ENCODE results near the gene S100P. TPM values are rescaled to one million over a fixed set of nuclear protein-coding genes. Genes with fewer than 3 reads are reported as not detected.

Gene S100P
- total and polyA plus RNA-seq, 2 of the 4 experiments (the other 2 are of a cell fraction): not detected

DNA sequence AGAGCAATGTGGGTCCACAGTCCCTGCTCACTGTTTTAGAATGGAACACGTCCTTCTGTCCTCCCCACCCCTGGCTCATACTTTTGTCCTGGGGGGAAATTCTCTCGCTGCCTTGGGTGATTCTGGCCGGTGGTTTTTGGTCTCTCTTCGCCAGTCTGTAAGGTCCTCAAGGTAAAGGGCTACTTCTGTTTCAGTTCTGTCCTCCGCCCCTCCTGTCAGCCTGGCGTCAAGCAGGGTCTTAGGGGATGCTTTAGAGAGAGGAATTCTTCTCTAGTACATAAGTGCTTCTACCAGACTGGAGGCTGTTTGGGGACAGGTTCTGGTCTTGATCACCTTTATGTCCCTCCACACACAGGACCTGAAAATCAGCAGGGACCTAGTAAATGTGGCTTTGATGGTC lies 16.6 kb downstream of the S100P start:
- intact Hi-C loops (cut with micrococcal nuclease): no loop called here
- no TSS peak for BruUV-seq (replicated peaks)
- peak overlapping the region; percentile 90 for H3K14ac ChIP-seq (replicated peaks; ENCODE audit: low read depth, low read length)

More for the DNA sequence above, 16.6 kb downstream of the S100P start:
- Histone ChIP-seq H4K91ac (ENCODE audit: insufficient read depth, low read depth, low read length) (peak overlapping the region; percentile 75), H4K8ac (ENCODE audit: low read depth in 2 of 2, low read length in 2 of 2) (peak overlapping the region; percentile 96 to 98), H2AFZ (replicated peaks; ENCODE audit: low read length, poor library complexity) (peak overlapping the region; percentile 94), H3K9me1 (ENCODE audit: insufficient read depth, low read length) (peaks cover 11% of the 10 kb centered on the region), H3K79me1 (ENCODE audit: low read depth in 1 of 2, low read length in 2 of 2) (peaks cover 25 to 45% of the 10 kb centered on the region in 2 experiments), H3K9me3 (ENCODE audit: control insufficient read depth, insufficient read depth, low read length) (no peaks in the 10 kb centered on the region), H4K20me1 (ENCODE audit: insufficient read depth, low read length) (peaks cover 15% of the 10 kb centered on the region; the same call in 1 of the 2 replicates), H4K5ac (ENCODE audit: low read depth, low read length) (peak overlapping the region; percentile 89), H2BK15ac (ENCODE audit: low read depth, low read length) (no peak overlapping the region), H2BK5ac (ENCODE audit: low read depth, low read length, poor library complexity, severe bottlenecking) (peak overlapping the region; percentile 2), H3K56ac (ENCODE audit: extremely low read depth, insufficient read depth, low read length) (peak overlapping the region; percentile 42; the same call in 1 of the 2 replicates), H3K4me2 (ENCODE audit: low read depth, low read length) (peak overlapping the region; percentile 96), H3K18ac (ENCODE audit: low read depth, low read length) (peak overlapping the region; percentile 26; the same call in 1 of the 2 replicates), H3K9ac (ENCODE audit: low read depth, low read length) (peak overlapping the region; percentile 78), H3K27ac (ENCODE audit: insufficient read depth, low read length) (peak overlapping the region; percentile 38), H3K36me3 (ENCODE audit: control insufficient read depth, insufficient read depth, low read length) (peaks cover 5% of the 10 kb centered on the region), H2AK5ac (ENCODE audit: low read depth, low read length) (peak overlapping the region; percentile 72), H3K4ac (ENCODE audit: low read depth, low read length) (peak overlapping the region; percentile 89), H2BK120ac (ENCODE audit: low read depth, low read length) (0 out of 2 replicates have a peak overlapping the region, but pooled peaks have one; percentile 9), H3K4me1 (ENCODE audit: control insufficient read depth, insufficient read depth, low read length) (peaks cover 1% of the 10 kb centered on the region), H2BK20ac (ENCODE audit: low read depth, low read length) (no peak overlapping the region), H3K23ac (ENCODE audit: low read depth, low read length) (peak overlapping the region; percentile 88), H3K27me3 (ENCODE audit: control insufficient read depth, insufficient read depth, low read length) (no peaks in the 10 kb centered on the region), H3K4me3 (ENCODE audit: insufficient read depth, low read depth, low read length) (peak overlapping the region; percentile 85), H2AK9ac (replicated peaks; ENCODE audit: low read depth, low read length, poor library complexity) (peak overlapping the region; percentile 57)
- no peak for TF ChIP-seq FOS (IDR thresholded peaks at IDR 0.05; ENCODE audit: low read depth, low read length)
- TF ChIP-seq MAFK (IDR thresholded peaks at IDR 0.05; ENCODE audit: low read depth, low read length): no peak
- WGBS, 2 experiments (ENCODE audit: extremely low coverage in 2 of 2, insufficient read length in 1 of 2): no CpG with 5 or more reads among the region's 6 CpGs
- in situ Hi-C loops (cut with MboI; ENCODE audit: low sequenced_read_pairs): no loop called here
- CTCF ChIA-PET: interaction anchor here (1.4 kb wide), 1 partner anchor 9 kb away, joined by 4 read pairs; no protein-coding TSS in a partner anchor
- DNase-seq: no peak
- peak; percentile 27 for ATAC-seq (ENCODE audit: low read depth)
- POLR2A ChIA-PET (ENCODE audit: unreplicated experiment): no interaction called here
- dilution Hi-C loops (cut with HindIII; ENCODE audit: low sequenced_read_pairs, unreplicated experiment): no loop called here
